ENCODE measurements around the gene LAPTM5.
"Not testable (repeated sequence)": the region's sequence is repeated elsewhere in the genome, so short reads cannot be mapped to it uniquely, and the experiment has no call there.

Gene LAPTM5

DNA sequence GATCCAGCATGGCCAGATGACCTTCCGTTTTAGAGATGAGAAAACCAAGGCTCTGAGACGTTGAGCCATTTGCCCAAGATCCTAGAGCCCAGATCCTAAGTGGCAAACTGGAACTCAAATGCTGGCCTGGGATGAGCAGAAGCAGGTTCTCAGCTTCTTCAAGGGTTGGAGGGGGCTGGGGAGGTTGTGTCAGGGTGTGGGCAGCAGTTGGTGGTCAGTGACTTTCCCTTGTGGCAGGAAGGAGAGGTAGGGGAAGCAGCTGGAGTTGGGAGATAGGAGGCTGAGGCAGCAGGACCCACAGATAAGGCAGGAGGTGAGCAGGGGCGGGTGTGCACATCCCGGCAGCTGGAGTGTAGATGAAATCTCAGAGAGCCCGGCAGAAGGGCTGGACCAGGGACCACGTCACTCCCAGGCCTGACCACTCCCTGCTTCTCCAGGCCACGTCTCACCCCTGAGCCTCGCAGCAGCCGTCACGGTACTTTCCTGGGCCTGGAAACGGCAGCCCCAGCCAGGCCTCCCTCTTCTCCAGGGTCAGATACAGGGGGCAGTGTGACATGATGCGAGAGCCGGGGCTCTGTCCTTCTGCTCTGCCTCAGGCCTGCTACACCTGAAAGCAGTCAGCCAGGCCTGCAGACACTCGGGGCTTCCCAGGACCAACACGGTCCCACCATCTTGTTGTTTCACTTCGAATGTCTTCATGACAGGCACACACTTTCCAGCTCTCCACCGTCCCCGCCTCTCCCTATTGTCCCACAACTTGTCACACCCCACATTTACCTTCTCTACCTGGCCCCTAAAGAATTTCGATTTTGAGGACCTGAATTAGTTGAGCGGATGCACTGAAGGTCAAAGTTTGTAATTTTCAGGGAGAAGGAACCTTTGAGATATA is 11.5 kb upstream of the LAPTM5 start:
- no peak for DNase-seq

DNA sequence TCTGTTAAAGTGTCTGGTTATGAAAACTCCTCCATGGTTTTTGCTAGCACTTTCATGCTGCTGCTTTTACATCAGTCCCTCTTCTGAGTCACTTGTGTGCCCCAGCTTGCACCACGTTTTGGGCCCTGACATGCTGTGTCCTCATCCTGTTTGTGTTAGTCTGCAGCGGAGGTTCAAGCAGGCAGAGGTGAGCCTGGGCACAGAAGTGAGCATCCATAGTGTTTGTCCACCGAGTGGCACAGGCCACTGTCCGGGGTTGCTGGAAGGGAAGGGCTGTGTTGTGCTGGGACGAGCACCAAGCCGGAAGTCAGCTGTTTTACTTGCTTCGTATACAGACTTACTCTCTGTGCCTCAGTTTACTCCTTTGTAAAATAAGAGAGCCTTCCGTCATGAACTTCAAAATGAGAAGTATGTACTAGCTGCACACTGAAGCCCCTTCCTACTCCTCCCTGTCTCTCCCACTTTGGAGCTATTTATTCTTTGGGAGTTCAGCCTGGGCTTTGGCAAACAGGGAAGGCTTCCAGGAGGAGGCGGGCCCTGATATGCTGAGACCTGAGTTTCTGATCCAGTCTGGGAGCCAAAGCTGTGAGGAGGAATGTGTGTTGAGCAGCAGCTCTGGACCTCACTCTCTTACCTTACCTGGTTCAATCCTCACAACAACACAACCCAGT is 10.7 kb upstream of the LAPTM5 start:
- DNase-seq, result no peak

DNA sequence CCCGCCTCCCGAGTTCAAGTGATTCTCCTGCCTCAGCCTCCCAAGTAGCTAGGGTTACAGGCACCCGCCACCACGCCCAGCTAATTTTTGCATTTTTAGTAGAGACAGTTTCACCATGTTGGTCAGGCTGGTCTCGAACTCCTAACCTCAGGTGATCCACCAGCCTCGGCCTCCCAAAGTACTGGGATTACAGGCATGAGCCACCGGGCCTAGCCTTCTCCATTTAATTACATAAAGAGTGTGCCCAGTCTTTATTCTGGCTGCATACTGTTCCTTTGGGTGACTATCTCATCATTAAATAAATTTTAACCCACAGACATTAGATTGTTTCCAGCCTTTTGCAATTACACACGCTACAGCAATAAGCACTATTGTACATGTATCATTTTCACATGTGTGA is 9.4 kb upstream of the LAPTM5 start:
- DNase-seq, result not testable (repeated sequence)

DNA sequence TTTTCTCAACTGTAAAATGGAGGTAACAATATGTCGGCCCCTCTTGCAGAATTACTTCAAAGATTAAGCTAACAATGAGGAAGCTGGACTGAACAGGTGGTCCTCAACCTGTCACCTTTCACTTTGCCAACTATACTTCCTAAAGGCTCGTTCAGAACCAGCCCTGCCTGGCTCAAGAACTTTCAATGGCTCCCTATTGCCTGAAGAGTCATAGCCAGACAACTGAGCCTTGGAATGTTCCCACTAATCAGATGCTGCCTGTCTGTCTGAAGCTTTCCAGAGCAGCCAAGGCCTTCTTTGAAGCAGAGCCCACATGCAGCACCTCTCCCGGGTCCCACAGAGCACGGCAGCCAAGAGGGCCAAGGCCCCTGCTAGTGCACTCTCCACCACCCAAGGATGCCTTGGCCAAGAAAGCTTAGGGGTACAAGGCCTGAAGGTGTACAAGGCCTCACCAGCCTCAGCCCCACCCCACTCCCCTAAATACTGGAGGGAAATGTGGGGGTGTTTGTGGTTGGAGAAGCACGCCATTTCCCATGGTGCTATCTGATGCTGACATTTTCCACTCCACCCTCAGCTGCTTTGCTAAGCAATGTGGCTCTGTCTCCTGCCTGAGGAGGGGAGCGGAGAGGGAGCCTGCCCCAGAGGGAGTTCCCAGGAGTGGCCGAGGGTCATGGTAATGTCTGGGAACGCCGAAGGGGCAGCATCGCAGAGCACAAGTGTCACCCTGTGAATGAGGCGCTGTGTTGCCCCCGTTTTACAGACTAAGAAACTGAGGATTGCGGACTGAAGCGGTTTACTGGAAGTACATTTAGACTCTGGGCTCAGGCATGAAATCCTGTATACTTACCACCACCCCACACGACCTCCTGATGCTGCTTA is 8.2 kb upstream of the LAPTM5 start:
- DNase-seq, result no peak

DNA sequence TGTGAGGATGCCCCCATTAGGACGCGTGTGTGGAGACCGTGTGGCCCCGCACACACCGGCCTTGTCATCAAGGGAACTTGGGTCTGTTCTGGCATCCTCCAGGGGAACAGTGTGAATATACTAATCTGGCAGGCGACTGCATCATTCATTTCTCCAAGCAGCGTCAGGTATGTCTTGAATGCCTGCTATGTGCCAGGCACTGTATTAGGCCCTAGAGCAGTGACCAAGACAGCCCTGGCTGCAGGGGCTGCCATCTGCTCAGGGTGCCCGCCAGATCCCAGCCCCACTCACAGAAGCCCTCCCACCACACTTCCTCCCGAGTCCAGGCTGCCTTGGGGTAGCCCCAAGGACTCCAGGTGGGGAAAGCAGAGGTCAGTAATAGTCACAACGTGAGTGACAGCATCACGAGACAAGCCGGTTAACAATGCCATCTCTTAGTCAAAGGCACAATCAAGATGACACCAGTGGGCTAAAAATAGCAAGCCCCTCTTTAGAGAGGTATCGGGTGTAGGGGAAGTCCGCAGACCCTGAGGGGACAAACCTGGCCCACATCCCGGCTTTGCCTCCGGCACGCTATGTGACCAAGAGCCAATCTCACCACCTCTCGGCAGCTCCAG is 7.5 kb upstream of the LAPTM5 start:
- no peak for DNase-seq

DNA sequence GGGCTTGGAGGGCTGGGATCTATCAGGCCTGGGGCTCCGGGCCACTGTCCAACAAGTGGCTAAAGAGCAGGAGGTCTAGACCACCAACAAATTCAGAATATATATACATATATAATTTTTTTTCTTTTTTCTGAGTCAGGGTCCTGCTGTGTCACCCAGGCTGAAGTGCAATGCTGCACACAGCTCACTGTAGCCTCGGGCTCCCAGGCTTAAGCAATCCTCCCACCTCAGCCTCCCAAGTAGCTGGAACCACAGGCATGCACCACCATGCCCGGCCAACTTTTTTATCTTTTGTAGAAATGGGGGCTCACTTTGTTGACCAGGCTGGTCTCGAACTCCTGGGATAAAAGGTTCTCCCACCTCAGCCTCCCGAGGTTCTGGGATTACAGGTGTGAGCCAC is 6.8 kb upstream of the LAPTM5 start:
- DNase-seq, result no peak

DNA sequence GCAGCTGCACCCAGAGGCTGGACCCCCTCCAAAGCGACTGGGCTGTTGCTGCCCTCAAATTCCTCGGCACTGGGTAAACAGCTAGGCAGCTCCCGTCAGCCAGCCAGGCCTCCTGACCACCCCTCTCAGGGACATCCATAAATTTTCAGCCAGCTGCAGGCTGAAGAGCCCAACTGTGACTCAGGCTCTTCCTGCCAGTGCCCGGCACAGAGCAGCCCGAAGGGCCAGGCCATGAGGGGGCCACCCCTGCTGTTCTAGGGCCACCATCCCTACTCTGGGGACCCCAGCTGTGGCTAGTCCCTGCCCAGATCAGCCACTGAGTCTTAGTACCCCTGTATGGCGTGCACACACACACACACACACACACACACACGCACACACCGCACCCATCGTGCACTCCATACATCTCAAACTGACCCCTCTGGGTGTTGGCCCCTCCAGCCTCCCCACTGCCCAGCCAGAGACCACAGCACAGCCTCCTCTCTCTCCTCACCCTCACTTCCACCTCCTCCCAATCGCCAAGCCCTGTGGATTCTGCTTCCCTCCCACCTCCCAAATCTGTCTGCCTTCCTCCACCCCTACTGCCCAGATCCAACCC is 6.2 kb upstream of the LAPTM5 start:
- no peak for DNase-seq

DNA sequence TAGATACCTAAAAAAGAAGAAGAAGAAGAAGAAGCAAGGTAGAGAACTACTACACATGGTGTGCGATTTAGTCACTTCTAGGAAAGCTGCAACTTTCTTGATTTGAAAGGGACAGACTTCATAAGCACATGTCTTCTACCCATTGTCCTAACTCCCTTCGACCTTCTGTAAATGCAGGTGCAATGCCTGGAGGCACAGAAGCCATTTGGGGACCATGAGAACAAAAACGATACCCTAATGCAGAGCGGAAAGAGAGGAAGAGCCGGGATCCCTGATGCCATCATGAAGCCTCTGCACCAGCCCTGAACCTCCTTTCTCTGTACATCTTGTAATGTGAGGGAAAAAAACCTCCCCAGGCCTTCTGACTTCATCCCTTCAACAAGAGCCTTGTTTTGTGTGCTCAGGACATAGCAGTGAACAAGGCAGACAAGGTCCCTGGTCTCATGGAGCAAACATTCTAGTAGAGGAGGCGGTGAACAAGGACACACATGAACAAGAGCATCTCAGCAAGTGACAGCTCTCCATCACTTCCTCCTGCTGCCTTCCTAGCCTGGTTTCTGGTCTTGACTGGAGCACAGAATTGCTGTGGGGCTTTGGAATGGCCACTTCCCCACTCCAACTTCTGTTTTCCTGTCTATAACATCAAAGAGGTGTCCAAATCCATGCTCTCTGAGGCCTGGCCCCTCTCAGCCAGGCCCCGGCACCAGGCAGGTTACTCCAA is 5.5 kb upstream of the LAPTM5 start:
- no peak for DNase-seq

DNA sequence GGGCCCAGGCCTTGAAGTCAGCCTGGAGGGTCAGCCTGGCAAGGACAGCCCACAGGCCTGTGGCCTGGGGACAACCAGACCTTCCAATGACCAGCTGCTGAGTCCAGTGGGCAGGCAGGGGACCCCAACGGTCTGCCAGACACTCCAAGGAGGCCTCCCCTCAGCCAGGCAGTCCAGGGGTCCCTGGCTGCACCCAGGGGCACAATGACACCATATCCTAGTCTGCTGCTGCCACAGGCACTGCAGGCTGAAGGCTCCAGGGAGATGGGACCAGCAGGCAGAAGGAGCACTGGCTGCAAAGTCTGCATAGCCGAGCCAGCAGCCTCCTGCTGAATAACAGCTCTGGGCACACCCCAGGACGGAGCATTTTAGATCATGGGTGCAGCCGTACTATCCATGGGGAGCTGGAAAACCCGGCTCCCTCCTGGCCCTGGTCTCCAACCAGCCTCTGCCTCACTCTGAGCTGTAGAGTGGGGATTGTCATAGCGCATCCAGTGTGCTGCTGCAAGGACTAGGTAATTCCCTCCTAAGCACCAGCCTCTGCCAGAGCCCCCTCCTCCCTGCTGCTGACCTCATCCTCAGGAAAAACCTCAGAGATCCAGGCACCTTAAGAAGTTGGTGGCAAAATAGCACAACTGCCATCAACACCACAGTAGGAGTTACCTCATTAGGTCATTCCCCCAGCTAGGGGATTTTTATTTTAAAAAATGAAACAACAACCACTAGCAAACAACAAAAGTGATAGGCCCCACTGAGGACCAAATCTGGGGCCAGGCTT is 4.8 kb upstream of the LAPTM5 start:
- no peak for DNase-seq

DNA sequence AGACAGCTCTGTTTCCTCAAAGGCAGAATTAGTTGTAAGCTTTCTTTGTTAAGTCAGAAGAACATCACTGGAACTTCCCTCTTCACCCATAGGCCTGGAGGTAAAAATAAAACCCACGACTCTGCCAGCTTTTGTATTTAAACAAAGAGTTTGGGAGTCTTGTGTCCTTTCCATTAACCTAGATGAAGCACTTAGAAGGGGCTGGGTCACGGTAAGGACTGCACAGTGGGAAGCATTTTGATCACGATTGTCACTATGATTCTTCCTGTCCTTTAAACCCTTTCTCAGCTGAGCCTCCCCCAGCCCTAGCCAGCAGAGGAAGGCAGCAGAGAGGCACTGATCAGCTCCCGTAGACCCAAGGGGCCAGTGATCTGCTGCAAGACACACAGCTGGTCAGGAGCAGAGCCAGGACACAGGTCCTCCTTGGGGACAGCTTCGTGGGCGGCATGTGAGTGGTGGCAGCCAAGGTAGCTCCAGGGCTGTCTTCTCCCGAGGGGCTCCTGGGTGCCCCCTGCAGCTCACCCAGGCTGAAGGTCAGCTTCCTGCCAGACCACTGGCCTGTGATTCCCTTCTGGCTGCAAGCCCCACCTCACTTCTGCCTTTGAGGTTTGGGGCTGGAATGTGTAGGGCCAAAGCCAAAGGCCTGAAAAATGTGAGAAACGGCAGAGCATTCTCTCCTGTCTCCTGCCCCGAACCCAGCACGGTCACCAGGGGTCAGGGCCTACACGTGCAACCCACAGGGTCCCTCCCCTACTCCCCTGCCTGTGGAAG is 4.0 kb upstream of the LAPTM5 start:
- no peak for DNase-seq

DNA sequence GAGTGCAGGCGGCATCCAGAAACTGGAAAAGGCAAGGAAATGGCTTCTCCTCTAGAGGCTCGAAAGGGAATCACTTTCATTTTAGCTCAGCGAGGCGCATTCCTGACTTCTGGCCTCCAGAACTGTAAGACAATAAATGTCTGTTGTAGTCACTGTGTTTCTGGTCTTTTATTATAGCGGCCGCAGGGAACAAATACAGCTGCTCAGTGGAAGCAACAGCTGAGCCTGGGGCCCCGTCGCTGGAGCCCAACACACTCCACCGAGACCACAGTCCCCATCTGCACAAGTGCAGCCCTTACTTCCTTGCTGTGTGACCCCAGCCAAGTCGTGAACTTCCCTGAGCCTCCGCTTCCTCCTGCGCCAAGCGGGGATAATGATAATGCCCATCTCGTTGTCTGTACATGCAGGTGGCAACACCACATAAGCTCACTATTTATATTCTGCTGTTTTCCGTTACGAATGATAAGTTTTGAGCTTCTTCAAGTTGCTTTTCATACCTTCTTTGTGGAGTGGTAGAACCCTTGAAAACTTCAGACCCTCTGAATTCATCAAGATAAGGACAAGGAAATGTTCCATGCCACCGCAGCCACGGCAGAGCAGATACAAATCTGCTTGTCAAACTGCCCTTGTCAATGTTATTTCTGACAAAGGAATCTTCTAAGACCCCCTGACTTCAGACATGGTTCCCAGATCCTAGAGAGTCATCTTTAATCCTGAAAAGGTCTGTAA is 3.2 kb upstream of the LAPTM5 start:
- no peak for DNase-seq

DNA sequence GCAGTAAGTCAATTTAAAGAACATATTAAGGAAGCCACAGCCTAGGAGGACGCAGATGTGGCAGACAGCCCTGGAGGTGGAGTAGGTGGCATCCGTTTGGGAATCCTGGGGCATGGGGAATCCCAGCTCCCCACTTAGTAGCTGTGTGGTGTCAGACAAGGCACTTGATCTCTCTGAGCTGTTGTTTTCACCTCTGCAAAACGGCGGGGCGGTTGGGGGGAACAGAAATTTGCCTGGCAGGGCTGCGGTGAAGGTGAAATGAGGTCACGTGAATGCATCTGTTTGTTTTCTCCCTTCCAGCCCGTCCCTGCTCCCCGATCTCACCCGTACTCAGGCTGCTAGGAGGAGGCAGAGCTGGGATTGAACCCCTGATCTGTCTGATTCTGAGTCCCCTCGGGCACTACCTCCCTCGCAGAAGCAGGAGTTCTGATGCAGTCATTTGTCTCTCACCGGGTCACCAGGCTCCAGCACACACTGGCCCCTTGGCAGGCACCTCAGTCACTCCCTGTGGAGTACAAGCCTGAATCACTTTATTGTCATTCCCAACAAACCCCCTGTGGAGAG is 2.2 kb upstream of the LAPTM5 start:
- DNase-seq, result no peak

DNA sequence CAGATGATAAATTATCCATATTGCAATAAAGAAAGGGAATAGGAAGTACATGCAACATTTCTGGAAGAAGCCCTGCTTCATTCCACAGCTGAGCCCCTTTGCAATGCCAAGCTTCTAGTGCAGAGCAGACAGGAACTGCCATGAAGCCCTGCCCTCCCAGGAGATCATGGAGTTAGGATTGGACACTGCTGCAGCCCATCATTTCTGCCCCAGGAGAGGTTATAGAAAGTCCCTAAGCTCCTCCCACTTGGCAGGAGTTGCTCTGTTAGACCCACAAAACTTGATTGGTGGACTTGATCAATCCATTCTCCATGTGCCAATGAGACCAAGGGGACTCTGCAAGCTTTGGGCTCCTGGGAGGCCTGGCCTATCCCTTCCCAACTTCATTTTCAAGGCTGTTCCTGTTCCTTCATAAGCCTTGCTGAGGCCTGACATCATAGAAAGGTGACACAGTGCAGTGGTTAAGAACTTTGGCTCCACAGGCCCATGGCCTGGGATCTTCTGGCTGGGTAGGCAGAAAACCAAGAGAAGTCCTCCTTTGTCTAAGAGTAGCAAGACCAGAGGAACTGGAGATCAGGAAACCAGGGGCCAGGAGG is 1.3 kb upstream of the LAPTM5 start:
- DNase-seq, result no peak

DNA sequence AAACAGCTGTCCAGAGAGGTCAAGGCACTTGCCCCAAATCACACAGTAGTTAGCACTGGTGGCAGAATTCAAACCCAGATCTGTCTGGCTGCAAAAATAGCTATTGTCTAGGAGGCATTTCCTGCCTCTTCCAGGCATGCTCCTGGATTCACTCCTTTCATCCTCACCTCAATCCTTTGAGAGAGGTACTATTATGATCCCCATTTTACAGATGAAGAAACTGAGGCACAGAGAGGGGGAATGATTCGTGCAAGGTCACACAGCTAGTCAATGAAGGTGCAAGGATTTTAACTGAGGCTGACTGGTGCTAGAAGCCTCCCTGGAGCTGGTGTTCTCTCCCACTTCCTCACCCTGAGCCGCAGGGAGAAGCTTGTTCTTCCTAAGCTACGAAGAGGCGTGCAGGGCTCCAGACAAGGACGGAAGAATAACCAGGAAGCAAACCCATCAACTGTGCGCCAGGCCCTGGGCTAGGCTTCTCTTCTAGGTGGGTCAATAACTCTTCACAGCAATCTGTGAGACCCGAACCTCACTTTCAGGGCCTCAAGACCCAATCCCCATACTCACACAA is 631 bp upstream of the LAPTM5 start:
- DNase-seq, result no peak

DNA sequence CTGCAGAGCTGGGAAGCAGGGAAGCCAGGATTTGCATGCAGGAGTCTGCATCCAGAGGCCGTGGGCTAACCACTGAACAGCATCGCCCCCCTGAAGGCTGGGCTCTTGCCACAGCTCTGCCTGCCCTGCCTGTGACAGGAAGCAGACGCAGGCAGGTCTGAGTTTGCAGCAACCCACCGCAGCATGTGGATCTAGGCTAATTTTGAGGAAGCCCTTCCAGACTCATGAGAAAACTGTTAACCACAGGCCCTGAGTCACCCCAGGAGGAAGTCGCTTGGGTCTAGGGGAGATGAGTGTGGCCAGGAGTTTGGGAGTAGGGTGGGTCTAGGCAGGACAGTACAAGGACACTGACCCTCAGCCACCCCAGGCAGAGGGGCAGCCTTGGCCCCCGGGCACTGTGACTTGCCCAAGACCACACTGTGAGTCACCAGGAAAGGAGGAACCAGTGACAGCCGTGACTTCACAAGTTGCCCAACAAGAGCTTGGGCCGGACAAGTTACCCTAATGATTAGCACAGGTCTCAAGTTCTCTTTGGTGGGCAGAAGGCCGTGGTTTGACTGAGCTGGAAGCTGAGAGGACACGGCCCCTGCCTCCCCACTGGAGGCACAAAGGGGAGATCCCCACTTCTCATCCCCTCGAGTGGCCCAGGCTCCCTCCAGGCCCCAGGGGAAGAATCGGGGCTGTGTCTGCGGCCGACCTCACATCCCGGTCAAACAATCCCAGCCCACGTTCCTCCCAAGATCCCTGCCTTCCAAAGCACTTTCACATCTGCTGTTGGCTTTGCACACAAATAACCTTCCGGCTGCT is 826 bp downstream of the LAPTM5 start:
- DNase-seq, result peak; percentile 99

DNA sequence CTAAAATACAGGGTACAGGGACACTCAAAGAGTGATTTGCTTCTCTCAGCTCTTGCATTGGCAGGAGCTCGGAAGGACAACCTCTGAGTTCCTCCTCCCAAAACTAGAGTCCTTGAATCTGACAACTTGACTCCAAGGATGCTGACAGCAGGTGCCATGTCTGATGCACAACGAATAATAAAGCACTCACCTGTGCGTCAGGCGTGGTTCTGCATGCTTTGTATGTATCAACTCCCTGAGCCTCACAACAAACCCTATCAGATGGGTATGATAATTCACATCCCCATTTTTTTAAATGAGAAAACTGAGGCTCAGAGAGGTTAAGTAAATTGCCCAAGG is 1.4 kb downstream of the LAPTM5 start:
- no peak for DNase-seq

DNA sequence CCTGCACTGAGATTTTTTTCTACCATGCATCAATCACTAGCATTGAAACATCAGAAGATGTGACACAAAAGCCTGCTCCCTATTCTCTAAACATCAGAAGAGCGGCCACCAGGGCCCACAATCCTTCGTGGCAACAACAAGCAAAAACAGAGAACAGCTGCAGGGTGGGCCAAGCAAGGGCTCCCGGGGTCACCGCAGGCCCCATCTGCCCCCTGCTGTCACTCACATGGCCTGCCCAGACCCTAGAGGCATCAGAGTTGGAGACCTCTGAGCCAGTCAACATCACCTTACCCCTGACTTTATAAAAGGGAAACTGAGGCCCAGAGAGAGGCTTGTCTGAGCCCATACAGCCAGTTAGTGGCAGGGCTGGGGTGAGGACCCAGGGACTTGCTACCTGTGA is 1.8 kb downstream of the LAPTM5 start:
- DNase-seq, result no peak

DNA sequence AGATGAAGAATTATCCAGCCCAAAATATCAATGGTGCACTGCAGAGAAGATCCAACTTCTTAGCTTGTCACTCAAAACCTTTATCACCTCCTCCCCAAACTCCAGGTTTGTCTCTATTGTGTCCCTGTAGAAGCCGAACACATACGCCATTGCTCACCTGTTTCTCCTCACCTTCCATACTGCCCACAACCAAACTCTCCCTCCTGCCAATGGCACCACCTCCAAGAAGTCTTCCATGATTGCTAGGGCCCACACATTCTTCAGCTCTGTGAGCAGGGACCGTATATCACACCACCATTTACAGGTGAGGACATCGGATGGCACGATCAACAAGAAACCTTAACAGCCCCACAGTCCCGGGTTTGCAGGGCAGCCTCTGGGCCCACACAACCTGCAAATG is 2.2 kb downstream of the LAPTM5 start:
- no peak for DNase-seq

Data from AML-193 (cell line).